ENCODE results near the gene NDUFB7. TPM values are rescaled to one million over a fixed set of nuclear protein-coding genes. Genes with fewer than 3 reads are reported as not detected.

Gene NDUFB7
- total RNA-seq, 2 experiments from 2014 or later, result 31.7 to 39.1 TPM

GRCh38 chr19:14530506-14530905 is 41.4 kb downstream of the NDUFB7 start:
- no peak overlapping the region for H3K27ac ChIP-seq (ENCODE audit: low read depth in 1 of 2, low read length in 2 of 2)
- H3K4me1 ChIP-seq (ENCODE audit: insufficient read depth, low read length), result peaks cover 59% of the 10 kb centered on the region
- H3K27ac Mint-ChIP-seq, result peak overlapping the region; percentile 100
- H3K4me3 ChIP-seq (ENCODE audit: low read length), result peak overlapping the region; percentile 92
- TF ChIP-seq CTCF (IDR thresholded peaks at IDR 0.05), result no peak
- POLR2A ChIA-PET, result interaction anchor here (0.7 to 5.9 kb wide), 8 partner anchors 9 to 394 kb away, joined by 3 to 74 read pairs (median 3); partner anchors contain the start of genes ASF1B and DNAJB1
- DNase-seq (no peak), ATAC-seq (ENCODE audit: poor library complexity) (no peak)
- peak overlapping the region; percentile 92 for H3K4me3 Mint-ChIP-seq
- peaks cover 13% of the 10 kb centered on the region for H3K36me3 ChIP-seq (ENCODE audit: insufficient read depth, low read length)
- no peaks in the 10 kb centered on the region for H3K9me3 ChIP-seq (ENCODE audit: control insufficient read depth in 1 of 2, insufficient read depth in 1 of 2, low read length in 2 of 2)
- H3K27me3 ChIP-seq (ENCODE audit: control insufficient read depth in 1 of 2, insufficient read depth in 2 of 2, low read length in 2 of 2), result no peaks in the 10 kb centered on the region
- peaks cover 34% of the 10 kb centered on the region for H3K36me3 Mint-ChIP-seq (ENCODE audit: low read depth)
- H3K27me3 Mint-ChIP-seq, result no peaks in the 10 kb centered on the region
- CTCF ChIA-PET, result interaction anchor here (0.9 to 1.4 kb wide), 3 partner anchors 12 to 23 kb away, joined by 3 to 7 read pairs (median 4); no protein-coding TSS in a partner anchor
- intact Hi-C loops (cut with DNase I, micrococcal nuclease), result loop anchor here in 1 of 2 experiments (1.0 to 5.0 kb wide), 3 partner anchors 20 to 108 kb away; no protein-coding TSS in a partner anchor
- peaks cover 53% of the 10 kb centered on the region for H3K4me1 Mint-ChIP-seq (ENCODE audit: low read depth)
- no peaks in the 10 kb centered on the region for H3K9me3 Mint-ChIP-seq

GRCh38 chr19:14530005-14530348 is 41.9 kb downstream of the NDUFB7 start:
- CTCF ChIA-PET, result interaction anchor here (0.8 to 1.6 kb wide), 5 partner anchors 11 to 26 kb away, joined by 3 to 7 read pairs (median 4); no protein-coding TSS in a partner anchor
- TF ChIP-seq CTCF (IDR thresholded peaks at IDR 0.05), result no peak
- Histone ChIP-seq H3K4me3 (ENCODE audit: low read length) (peak overlapping the region; percentile 92), H3K27ac (ENCODE audit: low read depth in 1 of 2, low read length in 2 of 2) (peak overlapping the region; percentile 85 to 86), H3K9me3 (ENCODE audit: control insufficient read depth in 1 of 2, insufficient read depth in 1 of 2, low read length in 2 of 2) (no peaks in the 10 kb centered on the region), H3K36me3 (ENCODE audit: insufficient read depth, low read length) (peaks cover 13% of the 10 kb centered on the region), H3K27me3 (ENCODE audit: control insufficient read depth in 1 of 2, insufficient read depth in 2 of 2, low read length in 2 of 2) (no peaks in the 10 kb centered on the region), H3K4me1 (ENCODE audit: insufficient read depth, low read length) (peaks cover 59% of the 10 kb centered on the region)
- Mint-ChIP-seq H3K4me3 (peak overlapping the region; percentile 92), H3K9me3 (no peaks in the 10 kb centered on the region), H3K4me1 (ENCODE audit: low read depth) (peaks cover 56% of the 10 kb centered on the region), H3K36me3 (ENCODE audit: low read depth) (peaks cover 34% of the 10 kb centered on the region), H3K27me3 (no peaks in the 10 kb centered on the region), H3K27ac (peak overlapping the region; percentile 100)
- POLR2A ChIA-PET, result interaction anchor here (0.8 to 5.9 kb wide), 8 partner anchors 12 to 393 kb away, joined by 3 to 74 read pairs (median 3); partner anchors contain the start of genes ASF1B and DNAJB1
- DNase-seq (peak in 8 of 14 experiments; percentile 25 to 73 (median 52)), ATAC-seq (ENCODE audit: poor library complexity) (peak; percentile 9)
- intact Hi-C loops (cut with DNase I, micrococcal nuclease), result loop anchor here in 1 of 2 experiments (1.0 to 5.0 kb wide), 3 partner anchors 21 to 108 kb away; no protein-coding TSS in a partner anchor

GRCh38 chr19:14529254-14530004 is 42.4 kb downstream of the NDUFB7 start, which contains the start of gene TECR:
TSS of gene TECR (plus strand) at chr19:14529594. CDS start at chr19:14529697, 103 bp downstream.
- Mint-ChIP-seq H3K36me3 (ENCODE audit: low read depth) (peaks cover 34% of the 10 kb centered on the region), H3K27me3 (no peaks in the 10 kb centered on the region), H3K4me1 (ENCODE audit: low read depth) (peaks cover 57% of the 10 kb centered on the region), H3K4me3 (peak within 1 kb of the TSS; percentile 92), H3K9me3 (no peaks in the 10 kb centered on the region), H3K27ac (peak within 1 kb of the TSS; percentile 100)
- DNase-seq (peak; percentile 99 to 100 (median 100)), ATAC-seq (ENCODE audit: poor library complexity) (peak; percentile 92)
- CTCF ChIA-PET, result interaction anchor here (0.8 to 1.6 kb wide), 6 partner anchors 10 to 27 kb away, joined by 3 to 7 read pairs (median 4); partner anchors contain the start of gene DNAJB1
- TF ChIP-seq CTCF (IDR thresholded peaks at IDR 0.05), result no peak
- intact Hi-C loops (cut with DNase I, micrococcal nuclease), result loop anchor here (1.0 to 5.0 kb wide), 5 partner anchors 11 to 107 kb away; partner anchors contain the start of gene DNAJB1 (in 2 of the 2)
- H3K27ac ChIP-seq (ENCODE audit: low read depth in 1 of 2, low read length in 2 of 2), result peak within 1 kb of the TSS; percentile 85 to 88
- H3K27me3 ChIP-seq (ENCODE audit: control insufficient read depth in 1 of 2, insufficient read depth in 2 of 2, low read length in 2 of 2), result no peaks in the 10 kb centered on the region
- POLR2A ChIA-PET, result interaction anchor here (0.8 to 5.9 kb wide), 11 partner anchors 12 to 393 kb away, joined by 3 to 74 read pairs (median 3); partner anchors contain the start of genes ASF1B, DNAJB1 and GIPC1
- peaks cover 8% of the 10 kb centered on the region for H3K36me3 ChIP-seq (ENCODE audit: insufficient read depth, low read length)
- H3K4me3 ChIP-seq (ENCODE audit: low read length), result peak within 1 kb of the TSS; percentile 92
- peaks cover 59% of the 10 kb centered on the region for H3K4me1 ChIP-seq (ENCODE audit: insufficient read depth, low read length)
- H3K9me3 ChIP-seq (ENCODE audit: control insufficient read depth in 1 of 2, insufficient read depth in 1 of 2, low read length in 2 of 2), result no peaks in the 10 kb centered on the region
